BLaER1 treated with 17β-estradiol and CSF1 and Interleukin-3, amounts not matched to agents 10 nM and 100 nM (cell line): ENCODE measurements around the gene PDE4A.
"Not testable (repeated sequence)": the region's sequence is repeated elsewhere in the genome, so short reads cannot be mapped to it uniquely, and the experiment has no call there.

Experiments
- H3K27ac ChIP-seq, 11 experiments: shearing (Covaris generic); formaldehyde crosslinking; 2 replicates each; pipeline ENCODE4 v1.8.1; 2022
- H3K27me3 ChIP-seq, 11 experiments: shearing (Covaris generic); formaldehyde crosslinking; 2 replicates each; pipeline ENCODE4 v1.8.1; 2022
- H3K36me3 ChIP-seq, 11 experiments: shearing (Covaris generic); formaldehyde crosslinking; 2 replicates each; pipeline ENCODE4 v1.8.1; 2022
- H3K4me1 ChIP-seq, 10 experiments: shearing (Covaris generic); formaldehyde crosslinking; 2 replicates each; pipeline ENCODE4 v1.8.1; 2022
- H3K4me2 ChIP-seq, 11 experiments: shearing (Covaris generic); formaldehyde crosslinking; 2 replicates each; pipeline ENCODE4 v1.8.1; 2022
- H3K4me3 ChIP-seq, 10 experiments: shearing (Covaris generic); formaldehyde crosslinking; 2 replicates each; pipeline ENCODE4 v1.8.1; 2022
- H3K9ac ChIP-seq, 11 experiments: shearing (Covaris generic); formaldehyde crosslinking; 2 replicates each; pipeline ENCODE4 v1.8.1; 2022
- H3K9me3 ChIP-seq, 11 experiments: shearing (Covaris generic); formaldehyde crosslinking; replicated peaks in 1 of 11; 2 replicates each; pipeline ENCODE4 v1.8.1; 2022
- H4K20me1 ChIP-seq, 11 experiments: shearing (Covaris generic); formaldehyde crosslinking; 2 replicates each; pipeline ENCODE4 v1.8.1; 2022
- Cebpa-rat ChIP-seq, 11 experiments: shearing (Covaris generic); IDR thresholded peaks; 2 replicates each; pipeline ENCODE4 v1.8.1; 2022

The PDE4A gene

DNA sequence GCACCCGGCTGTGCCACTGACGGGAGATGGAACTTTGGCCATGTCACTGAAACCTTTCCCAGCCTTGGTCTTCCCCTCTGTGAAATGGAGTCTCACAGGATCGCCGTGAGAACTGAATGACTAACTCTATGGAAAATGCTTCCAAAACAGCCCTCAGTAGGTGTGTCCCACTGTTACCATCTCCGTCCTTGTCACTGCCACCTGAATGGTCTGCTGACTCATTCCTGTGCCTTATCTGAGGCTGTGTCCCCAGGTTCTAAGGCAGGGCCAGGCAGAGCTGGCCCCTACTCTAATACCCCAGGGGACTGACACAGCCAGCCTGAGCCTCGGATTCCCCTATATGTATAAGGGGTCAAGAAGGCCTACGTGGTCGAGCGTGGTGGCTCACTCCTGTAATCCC is 21.5 kb upstream of the PDE4A start:
- H3K27me3 ChIP-seq: no peaks in the 10 kb centered on the region
- no peak overlapping the region for H3K4me3 ChIP-seq
- H4K20me1 ChIP-seq: peaks cover 54 to 92% (median 82%) of the 10 kb centered on the region in 11 experiments
- peak overlapping the region in 4 of 11 experiments; percentile 17 to 35 (median 22); a peak in 3 of 22 replicates for H3K27ac ChIP-seq
- H3K9ac ChIP-seq: peak overlapping the region in 10 of 11 experiments; percentile 3 to 97 (median 49); a peak in 13 of 22 replicates
- TF ChIP-seq Cebpa-rat (IDR thresholded peaks at IDR 0.05): no peak
- no peaks in the 10 kb centered on the region for H3K9me3 ChIP-seq
- peaks cover 36 to 45% (median 43%) of the 10 kb centered on the region in 10 experiments for H3K4me1 ChIP-seq
- peaks cover 62 to 79% (median 71%) of the 10 kb centered on the region in 11 experiments for H3K36me3 ChIP-seq
- H3K4me2 ChIP-seq: peak overlapping the region in 9 of 11 experiments; percentile 91 to 99 (median 96); a peak in 13 of 22 replicates

DNA sequence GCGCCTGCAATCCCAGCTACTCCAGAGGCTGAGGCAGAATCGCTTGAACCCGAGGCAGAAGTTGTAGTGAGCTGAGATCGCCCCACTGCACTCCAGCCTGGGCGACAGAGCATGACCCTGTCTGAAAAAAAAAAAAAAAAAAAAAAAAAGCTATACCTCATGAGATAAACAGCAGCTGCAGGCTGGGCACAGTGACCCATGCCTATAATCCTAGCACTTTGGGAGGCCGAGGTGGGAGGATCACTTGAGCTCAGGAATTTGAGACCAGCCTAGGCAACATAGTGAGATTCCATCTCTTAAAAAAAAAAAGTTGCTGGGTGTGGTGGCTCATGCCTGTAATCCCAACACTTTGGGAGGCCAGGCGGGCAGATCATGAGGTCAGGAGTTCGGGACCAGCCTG is 21.0 kb upstream of the PDE4A start:
- Histone ChIP-seq H3K4me1 (peaks cover 36 to 47% (median 44%) of the 10 kb centered on the region in 10 experiments), H3K4me2 (peak overlapping the region in 10 of 11 experiments; percentile 91 to 99 (median 96); a peak in 17 of 22 replicates), H3K36me3 (peaks cover 57 to 74% (median 66%) of the 10 kb centered on the region in 11 experiments), H3K27ac (peak overlapping the region in 3 of 11 experiments; percentile 19 to 35 (median 25); a peak in 2 of 22 replicates), H4K20me1 (peaks cover 54 to 89% (median 77%) of the 10 kb centered on the region in 11 experiments), H3K9ac (peak overlapping the region in 10 of 11 experiments; percentile 21 to 97 (median 70); a peak in 12 of 22 replicates)
- not testable (repeated sequence) for H3K4me3 ChIP-seq, H3K9me3 ChIP-seq, H3K27me3 ChIP-seq

GRCh38 chr19:10399878-10400277 is 20.5 kb upstream of the PDE4A start:
- H3K9ac ChIP-seq: peak overlapping the region in 10 of 11 experiments; percentile 18 to 97 (median 88); a peak in 16 of 22 replicates
- no peaks in the 10 kb centered on the region for H3K27me3 ChIP-seq
- peak overlapping the region in 5 of 11 experiments; percentile 2 to 47 (median 14); a peak in 1 of 22 replicates for H3K27ac ChIP-seq
- peak overlapping the region; percentile 91 to 99 (median 96) for H3K4me2 ChIP-seq
- H4K20me1 ChIP-seq: peaks cover 54 to 86% (median 72%) of the 10 kb centered on the region in 11 experiments
- peaks cover 52 to 69% (median 60%) of the 10 kb centered on the region in 11 experiments for H3K36me3 ChIP-seq
- no peaks in the 10 kb centered on the region for H3K9me3 ChIP-seq
- peak overlapping the region in 2 of 10 experiments; percentile 9 to 89; a peak in 3 of 20 replicates for H3K4me3 ChIP-seq
- no peak for TF ChIP-seq Cebpa-rat (IDR thresholded peaks at IDR 0.05)
- H3K4me1 ChIP-seq: peaks cover 38 to 50% (median 46%) of the 10 kb centered on the region in 10 experiments

DNA sequence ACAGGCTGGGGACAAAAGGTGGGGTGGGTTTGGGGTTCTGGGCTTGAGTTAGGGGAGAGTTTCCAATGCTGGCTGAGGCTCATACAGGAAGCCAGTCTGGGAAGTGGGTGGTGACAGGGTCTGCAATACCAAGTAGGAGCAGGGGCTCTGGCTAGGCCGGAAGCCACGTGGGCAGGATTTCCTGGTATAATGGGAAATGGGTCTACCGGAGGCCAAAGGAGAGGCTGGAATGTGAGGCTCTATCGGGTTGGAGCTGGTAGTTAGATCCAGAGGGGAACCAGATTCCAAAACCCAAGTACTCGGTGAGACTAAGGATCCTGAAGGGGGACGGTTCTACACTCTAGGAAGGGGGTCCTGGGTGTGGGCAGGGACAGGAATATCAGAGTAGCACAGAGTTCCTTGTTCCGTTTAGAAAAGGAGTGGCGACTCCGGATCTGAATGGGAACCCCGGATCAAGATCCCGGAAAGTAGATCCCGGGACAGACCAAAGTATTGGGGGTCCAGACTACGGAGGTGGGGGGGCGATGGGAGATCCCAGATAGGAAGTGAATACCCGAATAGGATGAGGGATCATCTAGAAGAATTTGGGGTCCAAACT is 17.8 kb upstream of the PDE4A start:
- Histone ChIP-seq H3K36me3 (peaks cover 28 to 44% (median 36%) of the 10 kb centered on the region in 11 experiments; a peak in 21 of 22 replicates), H3K27me3 (no peaks in the 10 kb centered on the region), H3K4me3 (peak overlapping the region; percentile 84 to 100 (median 92)), H3K4me2 (peak overlapping the region; percentile 91 to 99 (median 96)), H3K9ac (peak overlapping the region; percentile 88 to 97 (median 91)), H4K20me1 (peaks cover 37 to 62% (median 52%) of the 10 kb centered on the region in 11 experiments), H3K4me1 (peaks cover 64 to 77% (median 73%) of the 10 kb centered on the region in 10 experiments), H3K9me3 (no peaks in the 10 kb centered on the region), H3K27ac (peak overlapping the region; percentile 76 to 92 (median 80))
- no peak for TF ChIP-seq Cebpa-rat (IDR thresholded peaks at IDR 0.05)

DNA sequence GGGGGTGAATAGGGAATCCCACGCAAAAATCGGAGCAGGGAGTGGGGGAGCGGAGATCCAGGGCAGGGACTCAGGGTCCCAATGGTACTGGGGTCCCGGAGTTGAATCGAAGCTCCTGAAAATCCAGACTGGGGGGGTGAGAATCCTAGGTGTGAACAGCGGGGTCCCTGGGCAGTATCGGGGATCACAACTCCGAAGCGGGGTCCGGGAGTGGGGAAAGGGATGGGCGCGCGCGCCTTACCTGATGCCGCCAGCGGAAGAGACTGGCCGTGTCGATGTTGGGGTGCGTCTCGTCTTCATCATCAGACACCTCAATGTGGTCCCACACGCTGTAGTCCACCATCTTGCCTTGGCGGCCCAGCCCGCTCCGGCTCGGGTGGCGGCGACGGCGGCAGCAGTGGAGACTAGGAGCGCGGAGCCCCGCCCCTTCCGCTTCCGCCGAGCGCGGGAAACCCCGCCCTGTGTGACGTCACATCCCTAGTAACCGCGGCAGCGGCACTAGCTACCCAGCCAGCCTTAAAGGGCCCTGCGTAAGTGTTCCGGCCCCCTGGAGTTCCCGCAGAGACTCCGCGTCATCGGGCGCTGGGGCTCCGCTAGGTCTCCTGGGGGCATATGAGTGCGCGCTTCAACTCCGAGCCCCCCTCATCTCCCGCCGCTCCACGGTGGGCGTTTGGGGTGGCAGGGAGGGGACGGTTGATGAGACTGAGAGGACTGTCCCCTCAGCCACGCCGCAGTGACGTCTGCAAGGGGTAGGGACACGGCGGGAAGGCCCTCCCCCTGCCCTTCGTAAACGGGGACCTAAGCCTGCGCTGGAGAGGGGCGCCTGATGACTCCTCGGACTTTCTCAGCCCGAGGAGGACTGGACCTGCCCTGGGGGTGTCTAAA is 17.0 kb upstream of the PDE4A start, which contains the start of gene CDC37:
Gene CDC37 (minus strand): TSS at position 406 of the 885 bp plus-strand sequence. CDS start 63 bp downstream, at position 343.
- Histone ChIP-seq H3K27me3 (no peaks in the 10 kb centered on the region), H3K27ac (peak within 1 kb of the TSS; percentile 76 to 92 (median 80)), H3K9me3 (no peaks in the 10 kb centered on the region), H3K36me3 (peaks cover 20 to 36% (median 28%) of the 10 kb centered on the region in 11 experiments; a peak in 20 of 22 replicates), H3K9ac (peak within 1 kb of the TSS; percentile 88 to 97 (median 91)), H3K4me3 (peak within 1 kb of the TSS; percentile 84 to 100 (median 92)), H3K4me2 (peak within 1 kb of the TSS; percentile 93 to 100 (median 98)), H4K20me1 (peaks cover 28 to 53% (median 43%) of the 10 kb centered on the region in 11 experiments), H3K4me1 (peaks cover 71 to 82% (median 78%) of the 10 kb centered on the region in 10 experiments)
- no peak for TF ChIP-seq Cebpa-rat (IDR thresholded peaks at IDR 0.05)

GRCh38 chr19:10404888-10405820 is 15.2 kb upstream of the PDE4A start:
- no peak for TF ChIP-seq Cebpa-rat (IDR thresholded peaks at IDR 0.05)
- H3K27me3 ChIP-seq: no peaks in the 10 kb centered on the region
- H3K4me1 ChIP-seq: peaks cover 73 to 82% (median 78%) of the 10 kb centered on the region in 10 experiments
- peak overlapping the region in 10 of 11 experiments; percentile 51 to 92 (median 80); a peak in 17 of 22 replicates for H3K27ac ChIP-seq
- H3K9ac ChIP-seq: peak overlapping the region; percentile 88 to 97 (median 91); a peak in 20 of 22 replicates
- peak overlapping the region; percentile 93 to 100 (median 98) for H3K4me2 ChIP-seq
- no peaks in the 10 kb centered on the region for H3K9me3 ChIP-seq
- H3K36me3 ChIP-seq: peaks cover 4 to 18% (median 15%) of the 10 kb centered on the region in 11 experiments; a peak in 19 of 22 replicates
- peaks cover 11 to 36% (median 25%) of the 10 kb centered on the region in 11 experiments; a peak in 21 of 22 replicates for H4K20me1 ChIP-seq
- H3K4me3 ChIP-seq: peak overlapping the region; percentile 84 to 100 (median 92)

GRCh38 chr19:10406191-10406590 is 14.1 kb upstream of the PDE4A start:
- peak overlapping the region; percentile 93 to 100 (median 98) for H3K4me2 ChIP-seq
- no peak for TF ChIP-seq Cebpa-rat (IDR thresholded peaks at IDR 0.05)
- peak overlapping the region in 9 of 11 experiments; percentile 37 to 92 (median 80); a peak in 16 of 22 replicates for H3K27ac ChIP-seq

More at GRCh38 chr19:10406191-10406590, 14.1 kb upstream of the PDE4A start:
- H3K27me3 ChIP-seq: no peaks in the 10 kb centered on the region
- peaks cover 0 to 8% (median 5%) of the 10 kb centered on the region in 11 experiments; a peak in 11 of 22 replicates for H3K36me3 ChIP-seq
- H4K20me1 ChIP-seq: peaks cover under 1 to 25% (median 15%) of the 10 kb centered on the region in 11 experiments; a peak in 20 of 22 replicates
- H3K9me3 ChIP-seq: no peaks in the 10 kb centered on the region
- peak overlapping the region in 6 of 11 experiments; percentile 3 to 90 (median 26); a peak in 5 of 22 replicates for H3K9ac ChIP-seq
- peaks cover 73 to 82% (median 78%) of the 10 kb centered on the region in 10 experiments for H3K4me1 ChIP-seq
- no peak overlapping the region for H3K4me3 ChIP-seq
